ENCODE data around the gene MAPK8IP2. TPM values are rescaled to one million over a fixed set of nuclear protein-coding genes. Genes with fewer than 3 reads are reported as not detected.

MAPK8IP2 gene
- total and polyA plus RNA-seq, 2 of the 13 experiments (the other 11 are each of a cell fraction or from before 2014, with no cell fraction given), result 1.3 to 2.6 TPM

GRCh38 chr22:50628543-50629134 is 28.0 kb downstream of the MAPK8IP2 start (continued):
- TF ChIP-seq, protein P1, sequence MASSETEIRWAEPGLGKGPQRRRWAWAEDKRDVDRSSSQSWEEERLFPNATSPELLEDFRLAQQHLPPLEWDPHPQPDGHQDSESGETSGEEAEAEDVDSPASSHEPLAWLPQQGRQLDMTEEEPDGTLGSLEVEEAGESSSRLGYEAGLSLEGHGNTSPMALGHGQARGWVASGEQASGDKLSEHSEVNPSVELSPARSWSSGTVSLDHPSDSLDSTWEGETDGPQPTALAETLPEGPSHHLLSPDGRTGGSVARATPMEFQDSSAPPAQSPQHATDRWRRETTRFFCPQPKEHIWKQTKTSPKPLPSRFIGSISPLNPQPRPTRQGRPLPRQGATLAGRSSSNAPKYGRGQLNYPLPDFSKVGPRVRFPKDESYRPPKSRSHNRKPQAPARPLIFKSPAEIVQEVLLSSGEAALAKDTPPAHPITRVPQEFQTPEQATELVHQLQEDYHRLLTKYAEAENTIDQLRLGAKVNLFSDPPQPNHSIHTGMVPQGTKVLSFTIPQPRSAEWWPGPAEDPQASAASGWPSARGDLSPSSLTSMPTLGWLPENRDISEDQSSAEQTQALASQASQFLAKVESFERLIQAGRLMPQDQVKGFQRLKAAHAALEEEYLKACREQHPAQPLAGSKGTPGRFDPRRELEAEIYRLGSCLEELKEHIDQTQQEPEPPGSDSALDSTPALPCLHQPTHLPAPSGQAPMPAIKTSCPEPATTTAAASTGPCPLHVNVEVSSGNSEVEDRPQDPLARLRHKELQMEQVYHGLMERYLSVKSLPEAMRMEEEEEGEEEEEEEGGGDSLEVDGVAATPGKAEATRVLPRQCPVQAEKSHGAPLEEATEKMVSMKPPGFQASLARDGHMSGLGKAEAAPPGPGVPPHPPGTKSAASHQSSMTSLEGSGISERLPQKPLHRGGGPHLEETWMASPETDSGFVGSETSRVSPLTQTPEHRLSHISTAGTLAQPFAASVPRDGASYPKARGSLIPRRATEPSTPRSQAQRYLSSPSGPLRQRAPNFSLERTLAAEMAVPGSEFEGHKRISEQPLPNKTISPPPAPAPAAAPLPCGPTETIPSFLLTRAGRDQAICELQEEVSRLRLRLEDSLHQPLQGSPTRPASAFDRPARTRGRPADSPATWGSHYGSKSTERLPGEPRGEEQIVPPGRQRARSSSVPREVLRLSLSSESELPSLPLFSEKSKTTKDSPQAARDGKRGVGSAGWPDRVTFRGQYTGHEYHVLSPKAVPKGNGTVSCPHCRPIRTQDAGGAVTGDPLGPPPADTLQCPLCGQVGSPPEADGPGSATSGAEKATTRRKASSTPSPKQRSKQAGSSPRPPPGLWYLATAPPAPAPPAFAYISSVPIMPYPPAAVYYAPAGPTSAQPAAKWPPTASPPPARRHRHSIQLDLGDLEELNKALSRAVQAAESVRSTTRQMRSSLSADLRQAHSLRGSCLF (CRISPR knock-in tag; IDR thresholded peaks at IDR 0.05; ENCODE audit: borderline replicate concordance), result no peak
- peak; percentile 1; the same call in 1 of the 2 replicates for TF ChIP-seq SPEN (CRISPR knock-in tag; IDR thresholded peaks at IDR 0.05; ENCODE audit: low read depth)
- no peak for TF ChIP-seq SUZ12 (IDR thresholded peaks at IDR 0.05; ENCODE audit: low read depth, low read length)
- TF ChIP-seq, protein P2, sequence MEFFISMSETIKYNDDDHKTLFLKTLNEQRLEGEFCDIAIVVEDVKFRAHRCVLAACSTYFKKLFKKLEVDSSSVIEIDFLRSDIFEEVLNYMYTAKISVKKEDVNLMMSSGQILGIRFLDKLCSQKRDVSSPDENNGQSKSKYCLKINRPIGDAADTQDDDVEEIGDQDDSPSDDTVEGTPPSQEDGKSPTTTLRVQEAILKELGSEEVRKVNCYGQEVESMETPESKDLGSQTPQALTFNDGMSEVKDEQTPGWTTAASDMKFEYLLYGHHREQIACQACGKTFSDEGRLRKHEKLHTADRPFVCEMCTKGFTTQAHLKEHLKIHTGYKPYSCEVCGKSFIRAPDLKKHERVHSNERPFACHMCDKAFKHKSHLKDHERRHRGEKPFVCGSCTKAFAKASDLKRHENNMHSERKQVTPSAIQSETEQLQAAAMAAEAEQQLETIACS (CRISPR knock-in tag; IDR thresholded peaks at IDR 0.05), result no peak
- no peak for TF ChIP-seq IKZF1 (IDR thresholded peaks at IDR 0.05)
- no peak for TF ChIP-seq NFATC3 (CRISPR knock-in tag; IDR thresholded peaks at IDR 0.05)
- no peak for TF ChIP-seq ZNF83 (CRISPR knock-in tag; IDR thresholded peaks at IDR 0.05; ENCODE audit: borderline replicate concordance)
- no peak for TF ChIP-seq NKX3-1 (CRISPR knock-in tag; IDR thresholded peaks at IDR 0.05)
- no peak for TF ChIP-seq ATF3 (CRISPR knock-in tag; IDR thresholded peaks at IDR 0.05)
- TF ChIP-seq STAT5B (CRISPR knock-in tag; IDR thresholded peaks at IDR 0.05), result no peak
- TF ChIP-seq HIC2 (CRISPR knock-in tag; IDR thresholded peaks at IDR 0.05; ENCODE audit: low read depth), result no peak
- no peak for TF ChIP-seq KAT8 (CRISPR knock-in tag; IDR thresholded peaks at IDR 0.05)
- TF ChIP-seq, protein P3, sequence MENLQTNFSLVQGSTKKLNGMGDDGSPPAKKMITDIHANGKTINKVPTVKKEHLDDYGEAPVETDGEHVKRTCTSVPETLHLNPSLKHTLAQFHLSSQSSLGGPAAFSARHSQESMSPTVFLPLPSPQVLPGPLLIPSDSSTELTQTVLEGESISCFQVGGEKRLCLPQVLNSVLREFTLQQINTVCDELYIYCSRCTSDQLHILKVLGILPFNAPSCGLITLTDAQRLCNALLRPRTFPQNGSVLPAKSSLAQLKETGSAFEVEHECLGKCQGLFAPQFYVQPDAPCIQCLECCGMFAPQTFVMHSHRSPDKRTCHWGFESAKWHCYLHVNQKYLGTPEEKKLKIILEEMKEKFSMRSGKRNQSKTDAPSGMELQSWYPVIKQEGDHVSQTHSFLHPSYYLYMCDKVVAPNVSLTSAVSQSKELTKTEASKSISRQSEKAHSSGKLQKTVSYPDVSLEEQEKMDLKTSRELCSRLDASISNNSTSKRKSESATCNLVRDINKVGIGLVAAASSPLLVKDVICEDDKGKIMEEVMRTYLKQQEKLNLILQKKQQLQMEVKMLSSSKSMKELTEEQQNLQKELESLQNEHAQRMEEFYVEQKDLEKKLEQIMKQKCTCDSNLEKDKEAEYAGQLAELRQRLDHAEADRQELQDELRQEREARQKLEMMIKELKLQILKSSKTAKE (CRISPR knock-in tag; IDR thresholded peaks at IDR 0.05; ENCODE audit: borderline replicate concordance), result 0 out of 2 replicates have a peak, but pooled peaks have one; percentile 24
- TF ChIP-seq, protein P4, sequence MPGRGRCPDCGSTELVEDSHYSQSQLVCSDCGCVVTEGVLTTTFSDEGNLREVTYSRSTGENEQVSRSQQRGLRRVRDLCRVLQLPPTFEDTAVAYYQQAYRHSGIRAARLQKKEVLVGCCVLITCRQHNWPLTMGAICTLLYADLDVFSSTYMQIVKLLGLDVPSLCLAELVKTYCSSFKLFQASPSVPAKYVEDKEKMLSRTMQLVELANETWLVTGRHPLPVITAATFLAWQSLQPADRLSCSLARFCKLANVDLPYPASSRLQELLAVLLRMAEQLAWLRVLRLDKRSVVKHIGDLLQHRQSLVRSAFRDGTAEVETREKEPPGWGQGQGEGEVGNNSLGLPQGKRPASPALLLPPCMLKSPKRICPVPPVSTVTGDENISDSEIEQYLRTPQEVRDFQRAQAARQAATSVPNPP (CRISPR knock-in tag; IDR thresholded peaks at IDR 0.05), result no peak
